Transverse colon (tissue), 4 donors: ENCODE data around the gene KCNJ9. TPM values are rescaled to one million over a fixed set of nuclear protein-coding genes. Genes with fewer than 3 reads are reported as not detected.
A peak's percentile ranks its signal among the peaks of the same experiment; 100 is the strongest.

Experiments used
- DNase-seq: peaks from one replicate; pipeline ENCODE4 v3.0.0-alpha.2; 2019
- H3K27ac ChIP-seq, 4 donors: fragments of 200-600 bp; sonication (generic); 2 replicates each; pipeline ENCODE4 v1.5.1; 2016 to 2018; ENCODE audit warnings: inconsistent platforms in 4 of 4
- H3K27me3 ChIP-seq: fragments of 200-600 bp; sonication (generic); 2 replicates; pipeline ENCODE4 v1.5.1; 2017; ENCODE audit warnings: inconsistent platforms
- H3K36me3 ChIP-seq, 4 donors: fragments of 200-600 bp; sonication (generic); 2 replicates each; pipeline ENCODE4 v1.5.1; 2017 to 2019; ENCODE audit warnings: inconsistent platforms in 4 of 4
- H3K4me1 ChIP-seq, 4 donors: fragments of 200-600 bp; sonication (generic); 2 replicates each; pipeline ENCODE4 v1.5.1; 2017 to 2020; ENCODE audit warnings: inconsistent platforms in 4 of 4
- H3K4me3 ChIP-seq, 4 donors: fragments of 200-600 bp; sonication (generic); 1 replicate in 1 of 4; 2 replicates in 3 of 4; pipeline versions ENCODE4 v1.5.1 to v1.6.1; 2017 to 2019; ENCODE audit warnings: inconsistent platforms in 4 of 4
- H3K9me3 ChIP-seq, 2 donors: fragments of 200-600 bp; sonication (generic); 2 replicates each; pipeline ENCODE4 v1.5.1; 2017 to 2019; ENCODE audit warnings: inconsistent platforms in 2 of 2
- CTCF ChIP-seq, 5 experiments: fragments of 200-600 bp in 3 of 5; fragments of 450-650 bp in 2 of 5; sonication (generic) in 3 of 5; IDR thresholded peaks; 1 replicate in 2 of 5; 2 replicates in 3 of 5; pipeline ENCODE4 v1.5.1; 2016 to 2017; ENCODE audit warnings: antibody characterized with exemption in 5 of 5, inconsistent platforms in 3 of 5, mild to moderate bottlenecking in 2 of 5, moderate library complexity in 1 of 5
- EP300 ChIP-seq: sonication (generic); formaldehyde crosslinking; IDR thresholded peaks from one replicate; pipeline ENCODE4 v1.6.1; 2017; ENCODE audit warnings: antibody characterized with exemption, low read depth
- POLR2A ChIP-seq: fragments of 450-650 bp; IDR thresholded peaks from one replicate; pipeline ENCODE4 v1.6.1; 2016; ENCODE audit warnings: antibody characterized with exemption, mild to moderate bottlenecking, moderate library complexity
- POLR2AphosphoS5 ChIP-seq, 3 donors: sonication (generic); formaldehyde crosslinking; IDR thresholded peaks; one replicate each; pipeline ENCODE4 v1.6.1; 2016; ENCODE audit warnings: antibody characterized with exemption in 3 of 3
- WGBS, 2 donors: methylation state at CpG; one replicate each; pipeline ENCODE4 v1.1.5; 2018; ENCODE audit warnings: low coverage in 1 of 2; 5-methylcytosine and 5-hydroxymethylcytosine counted together
- in situ Hi-C, 4 donors: fragments of 200-750 bp; cut with MboI; loops; one replicate each; pipeline versions ENCODE4 v1.15.0 to v1.15.1; 2017; ENCODE audit warnings: low sequenced_read_pairs in 3 of 4, low pct_ligation_motif_present in 1 of 4, low pct_unique_long_range_greater_than_20kb in 1 of 4
- intact Hi-C: fragments of 100-400 bp; cut with DNase I; formaldehyde crosslinking; loops from one replicate; pipeline ENCODE4 v1.15.1; 2023; ENCODE audit warnings: low total_unique reads
- total RNA-seq, 4 donors: library from RNA; depleted of rRNA; stranded (reverse); fragments of >200 nt; gene quantifications; one replicate each; pipeline ENCODE4 v1.1.0, GENCODE V29; 2016

The KCNJ9 gene
- total RNA-seq: under 1 TPM in 1 of 4 donors, not detected in 3; 0.27 TPM

DNA sequence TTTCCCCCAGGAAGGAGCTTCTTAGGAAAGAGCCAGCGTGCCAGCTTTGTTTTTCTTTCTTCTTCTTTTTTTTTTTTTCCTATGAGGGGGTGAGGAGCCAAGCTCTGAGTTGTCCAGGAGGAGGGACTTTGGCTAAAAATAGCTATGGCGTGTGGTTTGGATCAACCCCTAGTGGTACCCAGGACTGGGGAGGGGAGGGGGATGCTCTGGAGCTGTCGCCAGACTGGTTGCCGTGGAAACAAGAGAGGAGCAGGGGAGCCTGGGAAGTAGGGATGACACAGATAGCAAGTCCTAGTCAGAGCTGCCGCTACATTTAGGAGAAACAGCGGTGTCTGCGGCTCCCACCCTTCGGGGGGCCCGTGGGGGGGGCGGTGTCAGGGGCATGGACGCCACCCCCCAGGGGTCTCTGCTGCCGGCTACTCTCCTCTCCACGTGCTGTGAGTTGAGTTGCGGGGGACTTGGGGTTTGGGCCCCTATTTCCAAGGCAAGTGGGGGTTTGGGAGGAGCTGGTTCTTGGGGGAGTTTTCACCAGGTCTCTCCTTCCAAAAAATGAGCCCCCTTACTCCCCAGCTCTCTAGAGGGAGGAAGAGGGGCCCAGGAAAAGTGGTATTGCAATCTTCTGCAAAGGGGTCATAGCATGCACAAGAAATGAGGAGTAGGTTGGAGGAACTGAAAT, at the start of gene KCNJ9:
KCNJ9 (plus strand) TSS at position 278 of the 676 bp plus-strand sequence. CDS start 2,493 bp downstream, outside the sequence.
- 17 to 31% methylated on average over 1 to 13 of the region's 14 CpGs for WGBS, 2 donors
- Histone ChIP-seq H3K27me3 (peaks cover 58% of the 10 kb centered on the region), H3K9me3 (no peaks in the 10 kb centered on the region), H3K4me1 (peaks cover 0 to 13% (median 8%) of the 10 kb centered on the region in 4 donors), H3K36me3 (no peaks in the 10 kb centered on the region), H3K4me3 (no peak within 1 kb of the TSS), H3K27ac (no peak within 1 kb of the TSS)
- TF ChIP-seq CTCF (IDR thresholded peaks at IDR 0.05) (no peak), POLR2AphosphoS5 (IDR thresholded peaks at IDR 0.05) (no peak), EP300 (no peak), POLR2A (no peak)
- DNase-seq: no peak
- in situ Hi-C loops (no loop called here), intact Hi-C loops (loop anchor here (5.0 kb wide), 1 partner anchor 554 kb away; no protein-coding TSS in a partner anchor)

DNA sequence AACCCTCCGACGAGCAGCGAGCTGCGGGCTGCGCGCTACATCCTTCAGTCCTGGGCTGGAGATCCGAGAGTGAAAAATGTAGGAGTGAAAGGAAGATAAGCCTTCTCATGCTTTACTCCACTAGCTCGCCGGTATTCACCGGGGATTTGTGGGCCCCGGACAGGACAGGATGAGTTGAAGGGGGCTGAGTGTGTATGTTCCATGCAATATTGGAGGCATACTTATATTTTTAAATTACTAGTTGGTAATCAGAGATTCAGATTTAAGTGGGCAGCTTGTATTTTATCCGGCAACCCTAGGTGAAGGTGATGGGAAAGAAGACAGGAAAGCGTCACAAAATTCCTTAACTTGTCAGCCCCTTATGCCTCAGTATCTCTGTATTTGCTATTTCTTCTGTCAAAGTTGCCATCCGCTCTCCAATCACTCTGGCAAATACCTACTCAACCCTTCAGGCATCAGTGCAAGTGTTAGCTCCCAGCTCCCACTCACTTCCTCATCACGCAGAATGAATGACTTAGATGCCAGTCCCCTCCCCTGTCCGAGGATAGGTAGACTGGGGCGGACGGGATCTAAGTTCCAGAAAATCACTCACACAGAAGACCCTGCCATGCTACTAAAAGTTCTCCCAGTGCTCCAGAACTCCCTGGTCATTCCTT, 49.0 kb upstream of the KCNJ9 start:
- WGBS, 2 donors: 1 to 10% methylated on average over 7 to 18 of the region's 18 CpGs
- peak overlapping the region; percentile 81 to 87 (median 82) for H3K27ac ChIP-seq
- intact Hi-C loops: no loop called here
- no peaks in the 10 kb centered on the region for H3K36me3 ChIP-seq
- no peaks in the 10 kb centered on the region for H3K27me3 ChIP-seq
- no peaks in the 10 kb centered on the region for H3K9me3 ChIP-seq
- peaks cover 6 to 21% (median 16%) of the 10 kb centered on the region in 4 donors for H3K4me1 ChIP-seq
- in situ Hi-C loops: no loop called here
- TF ChIP-seq EP300: no peak
- TF ChIP-seq POLR2A: no peak
- no peak for TF ChIP-seq POLR2AphosphoS5 (IDR thresholded peaks at IDR 0.05)
- TF ChIP-seq CTCF (IDR thresholded peaks at IDR 0.05): no peak
- H3K4me3 ChIP-seq: peak overlapping the region; percentile 51 to 83 (median 68)
- DNase-seq: peak; percentile 16

DNA sequence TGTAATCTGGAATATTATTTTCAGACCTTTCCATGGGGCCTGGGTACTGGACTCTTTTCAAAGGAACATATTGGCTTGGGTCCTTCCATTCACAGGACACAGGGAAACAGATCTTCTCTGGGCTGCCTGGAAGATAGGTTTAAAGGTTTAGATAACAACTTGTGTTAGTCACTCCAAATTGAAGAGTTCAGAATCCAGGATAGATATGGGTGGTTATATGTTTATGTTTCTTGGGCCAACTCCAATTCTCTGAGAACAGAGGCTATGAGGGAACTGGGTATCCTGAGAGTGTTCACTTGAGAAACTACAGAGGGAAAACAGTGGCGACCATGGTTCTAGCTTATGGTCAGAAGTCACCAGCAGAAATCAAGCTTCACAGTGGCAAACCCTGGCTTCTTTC, 40.9 kb upstream of the KCNJ9 start:
- 94 to 100% methylated on average over 1 of the region's 1 CpG for WGBS, 2 donors
- no peak for DNase-seq
- intact Hi-C loops (no loop called here), in situ Hi-C loops (no loop called here)
- TF ChIP-seq POLR2A: no peak
- TF ChIP-seq EP300: no peak
- TF ChIP-seq CTCF (IDR thresholded peaks at IDR 0.05): no peak
- no peak for TF ChIP-seq POLR2AphosphoS5 (IDR thresholded peaks at IDR 0.05)
- Histone ChIP-seq H3K9me3 (no peaks in the 10 kb centered on the region), H3K36me3 (no peaks in the 10 kb centered on the region), H3K27me3 (no peaks in the 10 kb centered on the region), H3K4me3 (no peak overlapping the region), H3K4me1 (no peaks in the 10 kb centered on the region), H3K27ac (no peak overlapping the region)

DNA sequence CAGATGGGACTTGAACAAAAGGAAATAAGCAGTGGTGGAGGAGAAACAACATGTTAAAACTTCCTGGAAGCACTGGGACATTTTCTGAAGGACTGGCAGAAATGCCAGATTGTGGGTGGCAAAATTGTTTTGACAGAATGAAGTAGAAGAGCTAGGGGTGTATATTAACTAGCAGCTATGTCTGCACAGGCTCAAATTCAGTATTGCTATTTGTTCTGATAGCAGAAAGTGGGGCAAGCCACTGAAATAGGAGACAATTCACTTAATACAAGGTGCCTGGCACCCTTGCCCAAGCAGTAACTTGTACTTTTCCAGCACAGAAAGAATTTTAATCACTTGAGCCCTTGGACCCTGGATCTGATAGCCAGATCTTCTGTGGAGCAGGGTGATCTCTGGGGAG, 37.8 kb upstream of the KCNJ9 start:
- intact Hi-C loops (no loop called here), in situ Hi-C loops (no loop called here)
- Histone ChIP-seq H3K27me3 (no peaks in the 10 kb centered on the region), H3K27ac (no peak overlapping the region), H3K9me3 (no peaks in the 10 kb centered on the region), H3K4me3 (no peak overlapping the region), H3K4me1 (peaks cover 6 to 16% (median 12%) of the 10 kb centered on the region in 4 donors), H3K36me3 (no peaks in the 10 kb centered on the region)
- TF ChIP-seq POLR2A: no peak
- no peak for TF ChIP-seq POLR2AphosphoS5 (IDR thresholded peaks at IDR 0.05)
- TF ChIP-seq CTCF (IDR thresholded peaks at IDR 0.05): no peak
- DNase-seq: no peak
